K562 treated with DMSO at 1 percent for 24 hours (cell line): ENCODE data around the gene ZNF749. TPM values are rescaled to one million over a fixed set of nuclear protein-coding genes. Genes with fewer than 3 reads are reported as not detected.

ENCODE experiments used
- total RNA-seq: library from RNA; unstranded; fragments of 300-600 nt; gene quantifications from 2 replicates; pipeline ENCODE4 v1.2.3, GENCODE V29; 2022; ENCODE audit warnings: low read depth; ENCODE audit not compliant: insufficient read depth

ZNF749 gene
- total RNA-seq, result 8.3 and 8.7 TPM in 2 replicates

GRCh38 chr19:57435062-57435978 lies at the start of gene ZNF749:
Gene ZNF749 (plus strand): TSS chr19:57435325. CDS start chr19:57435579, 254 bp downstream.

GRCh38 chr19:57389730-57390598 lies 45.2 kb upstream of the ZNF749 start, which contains the start of gene ZNF548:
Gene ZNF548 (plus strand): TSS chr19:57389854. CDS start chr19:57390100, 246 bp downstream.

GRCh38 chr19:57410877-57411671 lies 24.1 kb upstream of the ZNF749 start, which contains the start of gene ZNF17:
Gene ZNF17 (plus strand): TSS chr19:57411161. CDS start chr19:57413616, 2,455 bp downstream.

GRCh38 chr19:57477191-57478008 lies 42.3 kb downstream of the ZNF749 start, which contains the start of gene ZNF772:
Gene ZNF772 (minus strand): TSS chr19:57477566. CDS start chr19:57477309, 257 bp downstream.

GRCh38 chr19:57487477-57488298 lies 52.6 kb downstream of the ZNF749 start, which contains the start of gene ZNF419:
Gene ZNF419 (plus strand): TSS chr19:57487750. CDS start chr19:57487951, 201 bp downstream.

Other genes starting within 250 kb of the ZNF749 start
- gene ZNF264, start 243.8 kb upstream of the ZNF749 start, total RNA-seq, result 2.9 and 6.9 TPM in 2 replicates
- 7.7 and 10.2 TPM in 2 replicates for gene AURKC, start 204.3 kb upstream of the ZNF749 start, total RNA-seq
- gene ZNF805, start 194.7 kb upstream of the ZNF749 start, total RNA-seq, result 1.8 and 2.1 TPM in 2 replicates
- 0.79 and 1.2 TPM in 2 replicates for gene ZNF460, start 154.8 kb upstream of the ZNF749 start, total RNA-seq
- 1.2 and 1.3 TPM in 2 replicates for gene ZNF543, start 114.9 kb upstream of the ZNF749 start, total RNA-seq
- 3.1 and 3.2 TPM in 2 replicates for gene ZNF304, start 84.1 kb upstream of the ZNF749 start, total RNA-seq
- gene TRAPPC2B, start 71.8 kb upstream of the ZNF749 start, total RNA-seq, result 4.4 and 4.8 TPM in 2 replicates
- gene ZNF547, start 71.8 kb upstream of the ZNF749 start, total RNA-seq, result 0.42 TPM in 1 of 2 replicates, not detected in the other
- gene ZNF548, start 45.5 kb upstream of the ZNF749 start, total RNA-seq, result 3.2 and 3.4 TPM in 2 replicates
- 2.0 and 2.2 TPM in 2 replicates for gene ZNF17, start 24.2 kb upstream of the ZNF749 start, total RNA-seq
- not detected in 2 replicates for gene VN1R1, start 21.8 kb downstream of the ZNF749 start, total RNA-seq
- gene ZNF772, start 42.2 kb downstream of the ZNF749 start, total RNA-seq, result 0.54 and 0.86 TPM in 2 replicates
- gene ZNF419, start 52.4 kb downstream of the ZNF749 start, total RNA-seq, result 0.81 and 2.7 TPM in 2 replicates
- 0.30 TPM in 1 of 2 replicates, not detected in the other for gene ZNF773, start 64.6 kb downstream of the ZNF749 start, total RNA-seq
- 0.45 and 0.85 TPM in 2 replicates for gene ZNF549, start 92.0 kb downstream of the ZNF749 start, total RNA-seq
- 1.4 and 2.1 TPM in 2 replicates for gene ZNF550, start 124.5 kb downstream of the ZNF749 start, total RNA-seq
- 0.96 and 2.2 TPM in 2 replicates for gene ZNF416, start 143.6 kb downstream of the ZNF749 start, total RNA-seq
- gene ZIK1, start 148.8 kb downstream of the ZNF749 start, total RNA-seq, result 0.41 and 0.73 TPM in 2 replicates
- gene ZNF530, start 164.6 kb downstream of the ZNF749 start, total RNA-seq, result 3.5 and 10.0 TPM in 2 replicates
- 6.7 and 7.0 TPM in 2 replicates for gene ZNF134, start 178.9 kb downstream of the ZNF749 start, total RNA-seq
- gene ZNF211, start 197.8 kb downstream of the ZNF749 start, total RNA-seq, result 7.8 and 9.8 TPM in 2 replicates
- gene ZSCAN4, start 233.6 kb downstream of the ZNF749 start, total RNA-seq, result not detected in 2 replicates
- 2.8 and 3.5 TPM in 2 replicates for gene ZNF551, start 246.7 kb downstream of the ZNF749 start, total RNA-seq